ENCODE measurements around the gene CPLX1. TPM values are rescaled to one million over a fixed set of nuclear protein-coding genes. Genes with fewer than 3 reads are reported as not detected.
"Not testable (repeated sequence)": the region's sequence is repeated elsewhere in the genome, so short reads cannot be mapped to it uniquely, and the experiment has no call there.

Gene CPLX1
- total RNA-seq, 1 experiment from 2014 or later: not detected

GRCh38 chr4:742742-743311 lies 83.1 kb downstream of the CPLX1 start:
- no peaks in the 10 kb centered on the region for H3K9me3 ChIP-seq (replicated peaks)
- no peak overlapping the region for H3K4me3 ChIP-seq
- no peaks in the 10 kb centered on the region; the same call in 1 of the 2 replicates for H3K36me3 ChIP-seq
- no peak overlapping the region for H3K27ac ChIP-seq
- no peaks in the 10 kb centered on the region for H3K27me3 ChIP-seq (replicated peaks)
- peaks cover 12% of the 10 kb centered on the region for H3K4me1 ChIP-seq (replicated peaks)
- peak in 1 of 2 experiments; percentile 56 for DNase-seq (ENCODE audit: low read depth in 1 of 2, low spot score in 2 of 2)

GRCh38 chr4:742096-742741 lies 83.7 kb downstream of the CPLX1 start:
- peaks cover 12% of the 10 kb centered on the region for H3K4me1 ChIP-seq (replicated peaks)
- DNase-seq (ENCODE audit: low read depth in 1 of 2, low spot score in 2 of 2): no peak
- H3K4me3 ChIP-seq: no peak overlapping the region
- no peak overlapping the region for H3K27ac ChIP-seq
- H3K36me3 ChIP-seq: no peaks in the 10 kb centered on the region; the same call in 1 of the 2 replicates
- H3K9me3 ChIP-seq (replicated peaks): no peaks in the 10 kb centered on the region
- no peaks in the 10 kb centered on the region for H3K27me3 ChIP-seq (replicated peaks)

- peak in 1 of 2 experiments; percentile 35 for DNase-seq (ENCODE audit: low read depth in 1 of 2, low spot score in 2 of 2)
- peak overlapping the region; percentile 39 for H3K27ac ChIP-seq
Observed at GRCh38 chr4:740656-741282, 85.2 kb downstream of the CPLX1 start.

GRCh38 chr4:740011-740410 lies 85.9 kb downstream of the CPLX1 start:
- no peaks in the 10 kb centered on the region for H3K9me3 ChIP-seq (replicated peaks)
- no peaks in the 10 kb centered on the region; the same call in 1 of the 2 replicates for H3K36me3 ChIP-seq
- H3K4me3 ChIP-seq: no peak overlapping the region
- DNase-seq (ENCODE audit: low read depth in 1 of 2, low spot score in 2 of 2): no peak
- H3K27ac ChIP-seq: no peak overlapping the region
- H3K27me3 ChIP-seq (replicated peaks): no peaks in the 10 kb centered on the region
- H3K4me1 ChIP-seq (replicated peaks): peaks cover 12% of the 10 kb centered on the region

More at GRCh38 chr4:740656-741282, 85.2 kb downstream of the CPLX1 start:
- no peaks in the 10 kb centered on the region for H3K27me3 ChIP-seq (replicated peaks)
- H3K9me3 ChIP-seq (replicated peaks): no peaks in the 10 kb centered on the region
- peaks cover 12% of the 10 kb centered on the region for H3K4me1 ChIP-seq (replicated peaks)
- no peak overlapping the region for H3K4me3 ChIP-seq
- no peaks in the 10 kb centered on the region; the same call in 1 of the 2 replicates for H3K36me3 ChIP-seq

GRCh38 chr4:739569-739968 lies 86.4 kb downstream of the CPLX1 start:
- no peak for DNase-seq (ENCODE audit: low read depth in 1 of 2, low spot score in 2 of 2)
- Histone ChIP-seq H3K27ac (no peak overlapping the region), H3K4me3 (no peak overlapping the region), H3K36me3 (no peaks in the 10 kb centered on the region; the same call in 1 of the 2 replicates), H3K9me3 (replicated peaks) (no peaks in the 10 kb centered on the region), H3K27me3 (replicated peaks) (no peaks in the 10 kb centered on the region), H3K4me1 (replicated peaks) (peaks cover 12% of the 10 kb centered on the region)

GRCh38 chr4:738781-739280 lies 87.1 kb downstream of the CPLX1 start:
- H3K27ac ChIP-seq: no peak overlapping the region
- no peak overlapping the region for H3K4me3 ChIP-seq
- H3K4me1 ChIP-seq (replicated peaks): peaks cover 12% of the 10 kb centered on the region
- no peaks in the 10 kb centered on the region for H3K9me3 ChIP-seq (replicated peaks)
- no peaks in the 10 kb centered on the region; the same call in 1 of the 2 replicates for H3K36me3 ChIP-seq
- no peaks in the 10 kb centered on the region for H3K27me3 ChIP-seq (replicated peaks)
- DNase-seq (ENCODE audit: low read depth in 1 of 2, low spot score in 2 of 2): no peak

GRCh38 chr4:736561-736960 lies 89.4 kb downstream of the CPLX1 start:
- peaks cover 11% of the 10 kb centered on the region for H3K4me1 ChIP-seq (replicated peaks)
- H3K36me3 ChIP-seq; H3K27me3 ChIP-seq (replicated peaks); H3K9me3 ChIP-seq (replicated peaks); DNase-seq (ENCODE audit: low read depth in 1 of 2, low spot score in 2 of 2); H3K4me3 ChIP-seq; H3K27ac ChIP-seq: not testable (repeated sequence)

GRCh38 chr4:735583-735982 lies 90.3 kb downstream of the CPLX1 start:
- no peak overlapping the region for H3K27ac ChIP-seq
- no peaks in the 10 kb centered on the region for H3K9me3 ChIP-seq (replicated peaks)
- peaks cover 1% of the 10 kb centered on the region for H3K4me1 ChIP-seq (replicated peaks)
- H3K4me3 ChIP-seq: no peak overlapping the region
- 0 out of 2 replicates have a peak, but pooled peaks cover 3% of the 10 kb centered on the region for H3K36me3 ChIP-seq
- H3K27me3 ChIP-seq (replicated peaks): no peaks in the 10 kb centered on the region
- DNase-seq (ENCODE audit: low read depth in 1 of 2, low spot score in 2 of 2): no peak

Other genes with a start within 250 kb of the CPLX1 start
- gene TMEM271, start 249.8 kb downstream of the CPLX1 start, total RNA-seq (2014; rRNA removed; shearing (Covaris generic)): not detected in 2 replicates
- not detected in 2 replicates for gene PDE6B, start 200.6 kb downstream of the CPLX1 start, total RNA-seq (2014; rRNA removed; shearing (Covaris generic))
- gene ATP5ME, start 151.9 kb downstream of the CPLX1 start, total RNA-seq (2014; rRNA removed; shearing (Covaris generic)): 29.9 and 87.6 TPM in 2 replicates
- 1.2 and 3.2 TPM in 2 replicates for gene MYL5, start 151.6 kb downstream of the CPLX1 start, total RNA-seq (2014; rRNA removed; shearing (Covaris generic))
- gene SLC49A3, start 137.0 kb downstream of the CPLX1 start, total RNA-seq (2014; rRNA removed; shearing (Covaris generic)): not detected in 2 replicates
- gene PCGF3, start 120.3 kb downstream of the CPLX1 start, total RNA-seq (2014; rRNA removed; shearing (Covaris generic)): 24.8 and 26.1 TPM in 2 replicates
- 36.9 and 44.4 TPM in 2 replicates for gene GAK, start 106.2 kb upstream of the CPLX1 start, total RNA-seq (2014; rRNA removed; shearing (Covaris generic))
- gene TMEM175, start 106.3 kb upstream of the CPLX1 start, total RNA-seq (2014; rRNA removed; shearing (Covaris generic)): 8.8 and 13.1 TPM in 2 replicates
- 2.4 and 4.2 TPM in 2 replicates for gene DGKQ, start 147.4 kb upstream of the CPLX1 start, total RNA-seq (2014; rRNA removed; shearing (Covaris generic))
- 1.4 and 2.4 TPM in 2 replicates for gene IDUA, start 160.9 kb upstream of the CPLX1 start, total RNA-seq (2014; rRNA removed; shearing (Covaris generic))
- not detected in 2 replicates for gene SLC26A1, start 167.3 kb upstream of the CPLX1 start, total RNA-seq (2014; rRNA removed; shearing (Covaris generic))
- gene FGFRL1, start 185.5 kb upstream of the CPLX1 start, total RNA-seq (2014; rRNA removed; shearing (Covaris generic)): 12.9 and 21.5 TPM in 2 replicates